ENCODE results near the gene KDM5B.

DNA sequence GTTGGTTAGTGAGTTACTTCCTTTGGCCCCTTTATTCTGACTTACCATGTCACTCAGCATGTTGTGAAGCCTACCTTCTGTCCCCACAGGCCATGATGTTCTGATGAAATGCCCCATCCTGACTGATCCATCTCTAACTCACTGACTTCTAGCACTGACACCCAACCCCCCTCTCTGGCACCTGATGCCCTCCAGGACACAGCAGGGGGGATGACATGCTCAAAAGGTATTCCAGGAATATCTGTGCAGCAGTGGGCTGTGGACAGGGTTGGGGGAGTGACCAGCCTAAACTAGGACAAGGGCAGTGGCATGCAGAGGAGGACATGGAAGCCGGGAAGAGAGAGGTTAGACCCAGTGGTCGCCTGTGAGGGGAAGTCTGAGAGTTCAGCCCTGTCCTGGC is 123.5 kb downstream of the KDM5B start:
- TF ChIP-seq, protein P1, sequence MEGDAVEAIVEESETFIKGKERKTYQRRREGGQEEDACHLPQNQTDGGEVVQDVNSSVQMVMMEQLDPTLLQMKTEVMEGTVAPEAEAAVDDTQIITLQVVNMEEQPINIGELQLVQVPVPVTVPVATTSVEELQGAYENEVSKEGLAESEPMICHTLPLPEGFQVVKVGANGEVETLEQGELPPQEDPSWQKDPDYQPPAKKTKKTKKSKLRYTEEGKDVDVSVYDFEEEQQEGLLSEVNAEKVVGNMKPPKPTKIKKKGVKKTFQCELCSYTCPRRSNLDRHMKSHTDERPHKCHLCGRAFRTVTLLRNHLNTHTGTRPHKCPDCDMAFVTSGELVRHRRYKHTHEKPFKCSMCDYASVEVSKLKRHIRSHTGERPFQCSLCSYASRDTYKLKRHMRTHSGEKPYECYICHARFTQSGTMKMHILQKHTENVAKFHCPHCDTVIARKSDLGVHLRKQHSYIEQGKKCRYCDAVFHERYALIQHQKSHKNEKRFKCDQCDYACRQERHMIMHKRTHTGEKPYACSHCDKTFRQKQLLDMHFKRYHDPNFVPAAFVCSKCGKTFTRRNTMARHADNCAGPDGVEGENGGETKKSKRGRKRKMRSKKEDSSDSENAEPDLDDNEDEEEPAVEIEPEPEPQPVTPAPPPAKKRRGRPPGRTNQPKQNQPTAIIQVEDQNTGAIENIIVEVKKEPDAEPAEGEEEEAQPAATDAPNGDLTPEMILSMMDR (IDR thresholded peaks at IDR 0.05), result no peak
- TF ChIP-seq ZFX (IDR thresholded peaks at IDR 0.05; ENCODE audit: borderline replicate concordance), result no peak
